GM10266 (cell line): ENCODE measurements around the gene RTN3.

Experiments
- DNase-seq: peaks from one replicate; pipeline ENCODE4 v3.0.0; 2012; ENCODE audit errors: extremely low spot score
- CTCF ChIP-seq: IDR thresholded peaks from 2 replicates; pipeline ENCODE4 v1.5.1; 2012; ENCODE audit warnings: mild to moderate bottlenecking, low read depth; ENCODE audit not compliant: control insufficient read depth, insufficient read depth; ENCODE audit errors: missing control alignments

RTN3 gene

GRCh38 chr11:63719001-63719400 is 37.7 kb downstream of the RTN3 start:
- no peak for TF ChIP-seq CTCF

GRCh38 chr11:63719987-63720386 is 38.7 kb downstream of the RTN3 start:
- TF ChIP-seq CTCF, result no peak
- DNase-seq, result no peak

More at GRCh38 chr11:63719001-63719400, 37.7 kb downstream of the RTN3 start:
- DNase-seq, result no peak

GRCh38 chr11:63720611-63721010 is 39.3 kb downstream of the RTN3 start:
- TF ChIP-seq CTCF, result no peak
- no peak for DNase-seq

GRCh38 chr11:63729326-63729725 is 48.0 kb downstream of the RTN3 start:
- DNase-seq, result no peak
- no peak for TF ChIP-seq CTCF

- DNase-seq, result no peak
- no peak for TF ChIP-seq CTCF
Measured at GRCh38 chr11:63736864-63737263, 55.6 kb downstream of the RTN3 start.

- TF ChIP-seq CTCF, result no peak
- no peak for DNase-seq
Measured at GRCh38 chr11:63737718-63738117, 56.4 kb downstream of the RTN3 start.

GRCh38 chr11:63738720-63739360 is 57.5 kb downstream of the RTN3 start:
- peak; percentile 35 for DNase-seq
- peak; percentile 77 for TF ChIP-seq CTCF
